Activated T-helper 1 cell treated with anti-CD3 and anti-CD28 coated beads, Interleukin-12 subunit alpha, Interleukin-12 subunit beta, Interleukin-2, Interleukin-4 antibody, amounts not matched to agents 30 ng/mL and 10 ng/mL and 1 ng/mL, durations not matched to agents 14 hours and 24 hours and 36 hours (primary cell): ENCODE results near the gene TF. TPM values are rescaled to one million over a fixed set of nuclear protein-coding genes. Genes with fewer than 3 reads are reported as not detected.

Experiments used
- DNase-seq: peaks from one replicate; pipeline ENCODE4 v3.0.0; 2021; ENCODE audit warnings: low spot score
- H3K27ac Mint-ChIP-seq: one replicate; pipeline ENCODE4 v1.8.0; 2021; ENCODE audit warnings: mild to moderate bottlenecking, mixed read lengths
- H3K27me3 Mint-ChIP-seq: one replicate; pipeline ENCODE4 v1.8.0; 2022; ENCODE audit warnings: mild to moderate bottlenecking, moderate library complexity, mixed read lengths; ENCODE audit not compliant: insufficient read depth
- H3K36me3 Mint-ChIP-seq: one replicate; pipeline ENCODE4 v1.8.0; 2021; ENCODE audit warnings: low read depth, mixed read lengths
- H3K4me1 Mint-ChIP-seq: one replicate; pipeline ENCODE4 v1.8.0; 2021; ENCODE audit warnings: low read depth, mixed read lengths
- H3K4me3 Mint-ChIP-seq: one replicate; pipeline ENCODE4 v1.8.0; 2021; ENCODE audit warnings: mild to moderate bottlenecking, moderate library complexity, mixed read lengths
- H3K9me3 Mint-ChIP-seq: one replicate; pipeline ENCODE4 v1.8.0; 2021; ENCODE audit warnings: mixed read lengths
- intact Hi-C: fragments of 100-400 bp; cut with micrococcal nuclease; formaldehyde crosslinking; loops from one replicate; pipeline ENCODE4 v1.15.1; 2024
- total RNA-seq: library from RNA; stranded (reverse); gene quantifications from 2 replicates; pipeline ENCODE4 v1.2.3, GENCODE V29; 2022

TF gene
- total RNA-seq, 1 donor from 2014 or later, result not detected

DNA sequence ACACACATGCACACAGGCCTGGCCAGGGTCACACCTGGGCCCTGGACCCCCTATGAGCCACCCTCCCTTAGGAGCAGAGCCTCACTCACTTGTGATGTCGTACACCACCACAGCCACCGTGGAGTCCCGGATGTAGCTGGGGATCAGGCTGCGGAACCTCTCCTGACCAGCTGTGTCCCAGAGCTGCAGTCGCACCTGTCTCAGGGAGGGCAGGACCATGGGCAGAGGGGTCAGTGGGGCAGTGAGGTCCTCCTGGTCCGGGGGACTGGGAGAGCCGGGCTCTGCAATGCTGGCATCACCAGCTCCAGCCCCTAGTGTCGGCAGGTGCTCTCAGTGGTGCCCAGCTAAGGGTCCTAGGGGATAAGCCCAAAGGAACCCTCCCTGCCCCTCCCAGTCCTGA, 95.0 kb downstream of the TF start:
- Mint-ChIP-seq H3K4me3 (no peak overlapping the region), H3K27me3 (peaks cover 5% of the 10 kb centered on the region), H3K27ac (no peak overlapping the region), H3K9me3 (no peaks in the 10 kb centered on the region), H3K36me3 (no peaks in the 10 kb centered on the region), H3K4me1 (no peaks in the 10 kb centered on the region)
- intact Hi-C loops, result no loop called here
- no peak for DNase-seq

- intact Hi-C loops, result no loop called here
- Mint-ChIP-seq H3K36me3 (no peaks in the 10 kb centered on the region), H3K4me1 (no peaks in the 10 kb centered on the region), H3K9me3 (no peaks in the 10 kb centered on the region), H3K27ac (no peak overlapping the region), H3K27me3 (peaks cover 3% of the 10 kb centered on the region), H3K4me3 (no peak overlapping the region)
- DNase-seq, result no peak
Observed at GRCh38 chr3:133842158-133842557, 96.0 kb downstream of the TF start.

DNA sequence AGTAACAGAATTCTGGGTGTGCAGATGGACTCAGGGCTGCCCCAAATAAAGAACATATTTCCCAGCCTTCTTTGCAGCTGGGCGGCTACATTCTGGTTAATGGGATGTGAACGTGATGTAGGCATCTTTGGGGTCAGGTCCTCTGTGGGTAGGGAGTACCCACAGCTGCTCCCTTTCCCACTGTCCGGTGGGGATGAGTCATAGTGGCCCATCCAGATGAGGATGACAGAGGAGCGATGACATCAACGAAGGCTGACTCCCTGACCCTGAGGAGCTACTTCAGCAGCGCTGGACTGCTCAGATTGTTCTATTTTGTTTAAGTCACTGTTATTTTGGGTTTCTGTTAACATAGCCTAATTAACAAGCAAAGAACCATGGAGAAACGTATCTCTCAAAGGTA, 97.4 kb downstream of the TF start:
- Mint-ChIP-seq H3K27me3 (peaks cover 8% of the 10 kb centered on the region), H3K36me3 (no peaks in the 10 kb centered on the region), H3K9me3 (no peaks in the 10 kb centered on the region), H3K27ac (no peak overlapping the region), H3K4me1 (no peaks in the 10 kb centered on the region), H3K4me3 (no peak overlapping the region)
- intact Hi-C loops, result no loop called here
- no peak for DNase-seq

DNA sequence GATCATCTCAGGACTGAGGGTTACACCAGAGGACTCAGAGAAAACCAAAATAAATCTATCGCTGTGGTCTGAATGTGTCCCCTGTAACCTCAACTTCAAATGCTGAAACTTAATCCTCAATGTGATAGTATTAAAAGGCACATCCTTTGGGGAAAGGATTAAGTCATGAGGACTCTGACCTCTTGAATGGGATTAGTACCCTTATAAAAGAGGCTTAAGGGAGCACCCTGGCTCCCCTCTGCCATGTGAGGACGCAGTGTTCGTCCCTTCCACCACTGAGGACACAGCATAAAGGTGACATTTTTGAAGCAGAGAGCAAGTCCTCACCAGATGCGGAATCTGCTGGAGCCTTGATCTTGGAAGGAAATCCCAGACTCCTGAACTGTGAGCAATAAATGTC, 98.9 kb downstream of the TF start:
- Mint-ChIP-seq H3K27ac (no peak overlapping the region), H3K36me3 (no peaks in the 10 kb centered on the region), H3K4me1 (no peaks in the 10 kb centered on the region), H3K27me3 (peaks cover 5% of the 10 kb centered on the region), H3K4me3 (no peak overlapping the region), H3K9me3 (no peaks in the 10 kb centered on the region)
- intact Hi-C loops, result no loop called here
- DNase-seq, result no peak

Other genes starting within 250 kb of the TF start
- gene CDV3, start 172.7 kb upstream of the TF start, total RNA-seq, result 289 TPM in 2 replicates
- 88.5 and 94.1 TPM in 2 replicates for gene TOPBP1, start 84.5 kb upstream of the TF start, total RNA-seq
- 108 and 115 TPM in 2 replicates for gene SRPRB, start 59.4 kb downstream of the TF start, total RNA-seq
- 0.54 and 0.65 TPM in 2 replicates for gene RAB6B, start 149.5 kb downstream of the TF start, total RNA-seq